Ureter (tissue), 1 donor: ENCODE measurements around the gene ADAP1. TPM values are rescaled to one million over a fixed set of nuclear protein-coding genes. Genes with fewer than 3 reads are reported as not detected.

ENCODE experiments used
- DNase-seq: peaks from one replicate; pipeline ENCODE4 v3.0.0-alpha.2; 2020; ENCODE audit warnings: low spot score
- total RNA-seq: library from RNA; stranded (reverse); gene quantifications from one replicate; pipeline ENCODE4 v1.2.4, GENCODE V29; 2023
- donor health status: DM: yes; HTN: yes; CAD: no.

The ADAP1 gene
- total RNA-seq, 1 donor from 2014 or later, result 20.6 TPM

GRCh38 chr7:988963-989529 lies 34.6 kb upstream of the ADAP1 start:
- no peak for DNase-seq

- no peak for DNase-seq
Measured at GRCh38 chr7:988426-988911, 34.0 kb upstream of the ADAP1 start.

- DNase-seq, result no peak
Measured at GRCh38 chr7:987909-988308, 33.4 kb upstream of the ADAP1 start.

- DNase-seq, result no peak
Measured at GRCh38 chr7:986766-987751, 32.6 kb upstream of the ADAP1 start.

- no peak for DNase-seq
Measured at GRCh38 chr7:985915-986741, 31.6 kb upstream of the ADAP1 start.

DNA sequence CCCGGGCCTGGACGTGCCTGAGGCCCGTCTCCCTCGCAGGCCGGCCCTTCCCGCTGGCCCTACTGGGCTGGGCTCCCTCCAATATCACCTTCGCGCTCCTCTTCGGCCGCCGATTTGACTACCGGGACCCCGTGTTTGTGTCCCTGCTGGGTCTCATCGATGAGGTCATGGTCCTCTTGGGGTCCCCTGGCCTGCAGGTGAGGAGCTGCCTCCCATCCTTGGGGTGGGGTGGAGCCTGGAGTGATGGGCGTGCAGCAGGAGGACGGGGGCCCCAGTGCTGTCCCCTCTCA lies 30.6 kb upstream of the ADAP1 start:
- DNase-seq, result no peak

DNA sequence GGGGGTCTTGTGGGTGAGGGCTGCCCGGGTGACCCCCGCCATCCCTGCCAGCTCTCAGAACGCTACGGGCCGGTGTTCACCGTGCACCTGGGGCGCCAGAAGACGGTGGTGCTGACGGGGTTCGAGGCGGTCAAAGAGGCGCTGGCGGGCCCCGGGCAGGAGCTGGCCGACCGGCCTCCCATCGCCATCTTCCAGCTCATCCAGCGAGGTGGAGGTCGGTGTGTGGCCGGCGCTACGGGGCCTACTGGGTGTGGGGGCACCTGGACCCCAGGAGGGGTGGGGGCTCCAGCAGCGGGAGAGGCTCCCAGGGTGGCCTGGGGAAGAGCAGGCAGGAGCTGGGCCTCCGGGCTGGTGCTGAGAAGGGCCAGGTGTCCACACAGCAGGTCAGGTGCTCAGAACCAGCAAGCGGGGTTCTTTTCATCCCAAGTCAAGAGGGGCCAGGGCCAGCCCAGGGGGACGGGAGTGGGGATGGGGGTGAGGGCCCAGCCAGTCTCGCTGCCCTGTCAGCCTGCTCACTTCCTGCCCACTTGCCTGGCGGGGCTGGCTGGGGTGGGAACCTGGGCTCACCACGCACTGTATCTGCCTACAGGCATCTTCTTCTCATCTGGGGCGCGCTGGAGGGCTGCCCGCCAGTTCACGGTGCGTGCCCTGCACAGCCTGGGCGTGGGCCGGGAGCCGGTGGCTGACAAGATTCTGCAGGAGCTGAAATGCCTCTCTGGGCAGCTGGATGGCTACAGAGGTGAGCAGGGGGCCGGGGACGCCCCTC lies 30.1 kb upstream of the ADAP1 start:
- DNase-seq, result no peak

DNA sequence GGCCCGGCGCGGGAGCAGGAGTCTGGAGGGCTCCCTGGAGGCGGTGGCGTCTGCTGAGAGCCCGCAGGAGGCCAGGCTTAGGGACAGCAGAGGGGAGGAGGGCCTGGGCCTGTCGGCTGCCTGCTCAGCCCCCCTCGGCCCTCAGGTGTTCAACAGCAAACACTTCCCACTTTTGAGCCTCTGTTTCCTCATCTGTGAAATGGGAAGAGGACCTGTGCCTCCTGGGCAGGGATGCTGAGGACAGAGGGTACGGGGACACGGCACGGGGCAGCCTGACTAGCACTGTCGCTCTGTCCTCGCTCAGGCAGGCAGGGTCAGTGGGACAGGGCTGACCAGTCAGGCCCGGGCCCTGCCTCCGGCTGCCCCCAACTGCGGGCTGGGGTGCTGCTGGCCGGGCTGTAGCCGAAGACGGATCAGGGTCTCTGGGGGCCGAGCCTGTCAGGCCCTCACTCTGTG lies 29.2 kb upstream of the ADAP1 start:
- no peak for DNase-seq

DNA sequence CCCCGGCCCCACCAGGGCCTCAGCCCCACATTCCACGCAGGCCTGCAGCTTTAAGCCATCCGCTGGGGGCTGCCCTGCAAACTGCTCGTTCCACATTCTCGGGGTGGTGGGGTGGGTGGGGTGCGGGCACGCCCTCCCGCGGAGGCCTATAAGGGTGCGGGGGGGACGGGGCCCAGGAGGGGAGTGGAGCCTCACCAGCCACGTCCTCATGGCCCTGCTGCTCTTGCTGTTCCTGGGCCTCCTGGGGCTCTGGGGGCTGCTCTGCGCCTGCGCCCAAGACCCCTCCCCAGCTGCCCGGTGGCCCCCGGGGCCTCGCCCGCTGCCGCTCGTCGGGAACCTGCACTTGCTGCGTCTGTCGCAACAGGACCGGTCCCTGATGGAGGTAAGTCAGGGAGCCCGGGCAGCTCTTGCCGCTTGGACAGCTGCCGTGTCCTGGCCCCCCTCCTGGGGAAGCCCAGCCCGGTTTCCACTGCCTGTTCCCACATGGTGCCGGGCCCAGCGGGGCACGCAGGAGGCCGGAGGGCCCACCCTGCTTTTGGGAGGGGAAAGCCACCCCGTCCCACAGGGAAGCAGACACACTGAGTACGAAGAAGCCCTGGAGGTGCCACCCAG lies 28.6 kb upstream of the ADAP1 start, which contains the start of gene CYP2W1:
Gene CYP2W1, plus strand, starts transcription at position 178 of the 612 bp plus-strand sequence. Its CDS starts 31 bp downstream, at position 209.
- DNase-seq, result no peak

DNA sequence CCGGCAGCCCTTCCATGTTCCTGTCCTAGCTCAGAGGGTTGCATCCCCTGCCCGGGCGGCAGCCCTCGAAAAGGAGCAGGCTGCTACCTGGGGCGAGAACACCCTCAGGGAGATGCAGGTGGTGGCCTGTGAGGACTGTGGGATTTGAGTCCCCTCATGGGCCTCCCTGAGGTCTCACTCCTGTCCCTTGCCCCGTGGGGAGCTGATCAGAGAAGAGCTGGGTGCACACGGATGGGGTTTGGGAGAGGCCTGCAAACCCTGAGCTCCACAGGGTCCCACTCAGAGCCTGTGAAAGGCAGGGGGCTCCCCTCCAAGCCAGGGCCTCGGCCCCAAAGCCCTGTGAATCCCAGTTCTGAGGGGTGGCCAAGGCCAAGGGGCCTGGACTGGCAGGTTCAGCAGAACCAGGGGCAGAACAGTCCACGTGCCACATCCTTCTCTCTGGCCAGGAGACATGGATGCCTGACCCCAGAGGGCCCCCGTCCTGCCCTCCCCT lies 28.1 kb upstream of the ADAP1 start:
- no peak for DNase-seq

- DNase-seq, result no peak
Measured at GRCh38 chr7:981793-982510, 27.5 kb upstream of the ADAP1 start.

- DNase-seq, result no peak
Measured at GRCh38 chr7:979886-980571, 25.5 kb upstream of the ADAP1 start.

DNA sequence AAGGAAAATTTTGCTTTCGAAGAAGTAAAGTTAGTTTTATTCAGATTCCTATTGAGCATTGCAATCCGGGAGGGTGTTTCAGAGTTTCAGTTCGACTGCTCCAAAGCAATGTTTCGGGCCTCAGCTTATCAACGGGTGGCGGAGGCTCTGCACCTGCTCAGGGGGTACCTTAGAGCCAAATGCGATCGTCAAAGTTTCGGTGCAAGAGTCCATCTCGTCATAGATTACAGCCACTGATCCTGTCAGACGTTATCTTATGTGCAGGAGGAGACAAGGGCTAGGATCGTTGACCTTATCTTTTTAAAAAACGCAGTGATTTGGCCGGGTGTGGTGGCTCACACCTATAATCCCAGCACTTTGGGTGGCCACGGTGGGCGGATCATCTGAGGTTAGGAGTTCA lies 24.7 kb upstream of the ADAP1 start:
- no peak for DNase-seq

DNA sequence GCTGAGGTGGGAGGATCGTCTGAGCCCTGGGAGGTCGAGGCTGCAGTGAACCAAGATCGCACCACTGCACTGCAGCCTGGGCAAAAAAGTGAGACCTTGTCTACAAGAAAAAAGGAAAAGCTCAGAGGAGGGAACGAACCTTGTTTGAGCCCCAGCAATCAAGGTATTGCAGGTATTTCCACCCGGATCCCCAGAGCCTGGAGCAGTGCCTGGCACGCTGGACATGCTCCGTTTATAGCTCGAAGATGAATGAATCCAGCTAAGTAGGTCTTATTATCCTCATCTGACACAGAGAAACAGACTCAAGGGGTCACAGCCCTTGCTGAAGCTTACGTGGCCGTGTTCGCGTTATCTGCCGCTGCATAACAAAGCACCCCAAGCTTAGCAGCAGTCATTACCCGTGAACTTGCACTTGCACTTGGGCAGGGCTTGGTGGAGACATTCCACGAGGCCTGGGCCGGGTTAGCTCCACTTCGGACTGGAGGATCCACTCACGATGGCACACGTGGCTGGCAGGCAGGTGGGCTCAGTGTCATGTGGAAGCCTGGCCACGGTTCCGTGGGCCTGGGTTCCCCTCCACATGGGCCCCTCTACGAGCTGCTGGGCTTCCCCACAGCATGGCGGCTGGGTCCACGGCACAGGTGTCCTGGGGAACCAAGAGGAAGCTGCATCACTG lies 24.1 kb upstream of the ADAP1 start:
- no peak for DNase-seq

GRCh38 chr7:978049-978346 lies 23.5 kb upstream of the ADAP1 start:
- DNase-seq, result no peak

GRCh38 chr7:977326-978048 lies 23.0 kb upstream of the ADAP1 start:
- no peak for DNase-seq

GRCh38 chr7:976901-977325 lies 22.4 kb upstream of the ADAP1 start:
- no peak for DNase-seq

GRCh38 chr7:975702-976473 lies 21.4 kb upstream of the ADAP1 start:
- no peak for DNase-seq
